Caco-2 (cell line): ENCODE measurements around the gene ACTR10. TPM values are rescaled to one million over a fixed set of nuclear protein-coding genes. Genes with fewer than 3 reads are reported as not detected.

Experiments used
- BruUV-seq: library from RNA; stranded (reverse); fragments of 400-500 nt; replicated peaks from 2 replicates; lab custom pipeline; 2021; lab: Mats Ljungman, UMichigan
- CTCF ChIA-PET: fragments of 300-600 bp; sonication (Branson Sonifier 250); formaldehyde crosslinking; loops from one replicate; lab custom pipeline; 2022; ENCODE audit warnings: antibody characterized with exemption; lab: Charles Lee
- POLR2A ChIA-PET: fragments of 300-600 bp; sonication (Branson Sonifier 250); formaldehyde crosslinking; loops from one replicate; lab custom pipeline; 2022; ENCODE audit warnings: antibody characterized with exemption; lab: Charles Lee
- DNase-seq, 2 experiments: peaks; one replicate each; pipeline versions ENCODE4 v3.0.0 to v3.0.0-alpha.2; 2020 to 2022
- H3K27me3 ChIP-seq: replicated peaks from 2 replicates; pipeline ENCODE4 v1.6.0; 2011; ENCODE audit warnings: low read length; ENCODE audit not compliant: control insufficient read depth, insufficient read depth
- H3K36me3 ChIP-seq: 2 replicates; pipeline ENCODE4 v1.5.1; 2011; ENCODE audit warnings: low read length; ENCODE audit not compliant: control insufficient read depth, insufficient read depth
- H3K4me1 ChIP-seq: fragments of 250-450 bp; sonication (Bioruptor Pico); 2 replicates; pipeline ENCODE4 v1.5.1; 2020; ENCODE audit warnings: mild to moderate bottlenecking
- H3K4me3 ChIP-seq: 2 replicates; pipeline ENCODE4 v1.5.1; 2011; ENCODE audit warnings: low read depth, mild to moderate bottlenecking, control low read depth, low read length
- H3K9me3 ChIP-seq: fragments of 250-450 bp; sonication (Bioruptor Pico); 2 replicates; pipeline ENCODE4 v1.5.1; 2020; ENCODE audit warnings: mild to moderate bottlenecking, moderate library complexity
- H3K27ac Mint-ChIP-seq: one replicate; pipeline ENCODE4 v1.8.0; 2022; ENCODE audit warnings: mixed read lengths; ENCODE audit not compliant: unreplicated experiment
- H3K27me3 Mint-ChIP-seq: one replicate; pipeline ENCODE4 v1.8.0; 2022; ENCODE audit warnings: mixed read lengths; ENCODE audit not compliant: insufficient read depth, unreplicated experiment
- H3K36me3 Mint-ChIP-seq: one replicate; pipeline ENCODE4 v1.8.0; 2022; ENCODE audit warnings: mild to moderate bottlenecking, mixed read lengths; ENCODE audit not compliant: insufficient read depth, unreplicated experiment
- H3K4me1 Mint-ChIP-seq: one replicate; pipeline ENCODE4 v1.8.0; 2022; ENCODE audit warnings: low read depth, mixed read lengths; ENCODE audit not compliant: unreplicated experiment
- H3K4me3 Mint-ChIP-seq: one replicate; pipeline ENCODE4 v1.8.0; 2022; ENCODE audit warnings: mild to moderate bottlenecking, moderate library complexity, mixed read lengths; ENCODE audit not compliant: unreplicated experiment
- H3K9me3 Mint-ChIP-seq: one replicate; pipeline ENCODE4 v1.8.0; 2022; ENCODE audit warnings: mixed read lengths; ENCODE audit not compliant: unreplicated experiment
- CTCF ChIP-seq, 2 experiments: fragments of 200-600 bp in 1 of 2; IDR thresholded peaks; 1 replicate in 1 of 2; 2 replicates in 1 of 2; pipeline versions ENCODE4 v1.5.1 to v1.8.0; 2011 to 2022; ENCODE audit warnings: antibody characterized with exemption in 1 of 2, control low read depth in 1 of 2, inconsistent platforms in 1 of 2, low read depth in 1 of 2, low read length in 1 of 2, mild to moderate bottlenecking in 1 of 2, moderate library complexity in 1 of 2; ENCODE audit not compliant: insufficient read depth in 1 of 2, severe bottlenecking in 1 of 2, unreplicated experiment in 1 of 2
- intact Hi-C: fragments of 100-400 bp; cut with micrococcal nuclease; formaldehyde crosslinking; loops from one replicate; pipeline ENCODE4 v1.10.0; 2022; ENCODE audit not compliant: unreplicated experiment
- total RNA-seq: library from RNA; stranded (reverse); gene quantifications from 2 replicates; pipeline ENCODE4 v1.2.3, GENCODE V29; 2022

Gene ACTR10
- total RNA-seq, 1 experiment from 2014 or later: 49.0 TPM

DNA sequence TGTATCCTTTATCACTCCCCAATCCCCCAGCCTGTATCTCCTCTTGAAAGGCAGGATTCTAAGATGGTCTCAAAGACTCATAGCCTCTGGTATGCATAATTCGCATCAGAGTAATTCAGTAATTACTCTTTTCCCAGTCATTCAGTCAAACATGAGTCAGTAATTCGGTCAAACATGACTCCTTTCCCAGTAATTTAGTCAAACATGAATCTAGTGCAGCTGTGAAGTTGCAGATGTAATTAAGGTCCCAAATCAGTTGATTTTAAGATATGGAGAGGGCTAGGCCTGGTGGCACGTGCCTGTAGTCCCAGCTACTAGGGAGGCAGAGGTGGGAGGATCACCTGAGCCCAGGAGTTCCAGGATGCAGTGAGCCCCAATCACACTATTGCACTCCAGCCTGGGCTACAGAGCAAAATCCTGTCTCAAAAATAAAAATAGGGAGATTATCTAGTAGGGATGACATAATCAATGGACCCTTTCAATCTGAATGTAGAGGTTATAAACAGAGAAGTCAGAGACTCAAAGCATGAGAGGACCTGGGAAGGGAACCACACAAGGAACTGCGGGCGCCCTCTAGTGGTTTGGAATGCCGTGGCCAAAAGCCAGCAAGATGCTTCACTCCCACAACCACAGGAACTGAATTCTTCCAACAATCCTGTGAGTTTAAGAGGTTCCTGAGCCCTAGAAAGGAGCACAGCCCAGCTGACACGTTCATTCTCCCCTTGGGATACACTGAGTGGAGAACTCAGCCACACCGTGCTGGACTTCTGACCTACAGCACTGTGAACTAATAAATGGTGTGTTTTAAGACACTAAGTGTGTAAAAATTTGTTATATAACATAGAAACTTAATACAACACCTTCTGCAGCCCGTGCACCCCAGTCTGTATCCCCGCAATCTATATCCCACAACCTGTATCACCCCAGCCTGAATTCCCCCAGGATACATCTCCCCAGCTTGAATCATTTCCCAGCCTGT, 33.7 kb upstream of the ACTR10 start:
- H3K9me3 ChIP-seq: no peaks in the 10 kb centered on the region
- no peaks in the 10 kb centered on the region for H3K27me3 ChIP-seq
- H3K36me3 ChIP-seq: no peaks in the 10 kb centered on the region
- no peak overlapping the region for H3K4me3 ChIP-seq
- 0 out of 2 replicates have a peak, but pooled peaks cover 4% of the 10 kb centered on the region for H3K4me1 ChIP-seq
- DNase-seq: peak; percentile 79 to 80
- TF ChIP-seq CTCF (IDR thresholded peaks at IDR 0.05; ENCODE audit: insufficient read depth in 1 of 2, low read depth in 1 of 2, low read length in 1 of 2, severe bottlenecking in 1 of 2, unreplicated experiment in 1 of 2): peak; percentile 85 to 90
- Mint-ChIP-seq H3K9me3 (no peaks in the 10 kb centered on the region), H3K4me3 (no peak overlapping the region), H3K27ac (no peak overlapping the region), H3K27me3 (peaks cover 7% of the 10 kb centered on the region), H3K4me1 (peaks cover 9% of the 10 kb centered on the region), H3K36me3 (no peaks in the 10 kb centered on the region)
- POLR2A ChIA-PET: no interaction called here
- CTCF ChIA-PET: interaction anchor here (0.7 kb wide), 1 partner anchor 786 kb away, joined by 3 read pairs; no protein-coding TSS in a partner anchor
- intact Hi-C loops: loop anchor here (1.0 kb wide), 1 partner anchor 58 kb away; no protein-coding TSS in a partner anchor
- BruUV-seq: no TSS peak

DNA sequence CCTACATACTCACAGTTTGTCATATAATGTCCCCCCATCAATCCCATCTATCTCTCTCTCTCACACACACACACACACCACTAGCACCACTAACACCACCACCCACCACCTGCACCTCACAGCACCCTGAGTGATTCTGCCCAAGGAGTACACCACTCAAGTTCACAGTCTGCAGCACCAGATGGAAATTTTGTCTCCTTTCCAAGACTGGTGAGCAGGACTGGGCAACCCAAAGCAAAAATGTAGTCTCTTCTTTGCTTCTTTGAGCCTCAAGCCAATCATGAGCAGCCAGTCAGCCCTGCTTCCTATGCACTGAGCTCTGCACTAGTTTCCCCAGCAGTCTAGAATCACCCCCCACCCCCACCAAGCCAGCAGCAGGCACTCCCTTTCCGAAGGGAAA, 32.9 kb upstream of the ACTR10 start:
- Histone ChIP-seq H3K4me3 (no peak overlapping the region), H3K9me3 (no peaks in the 10 kb centered on the region), H3K27me3 (no peaks in the 10 kb centered on the region), H3K36me3 (no peaks in the 10 kb centered on the region), H3K4me1 (0 out of 2 replicates have a peak, but pooled peaks cover 4% of the 10 kb centered on the region)
- Mint-ChIP-seq H3K27me3 (peaks cover 7% of the 10 kb centered on the region), H3K27ac (no peak overlapping the region), H3K4me1 (peaks cover 9% of the 10 kb centered on the region), H3K9me3 (no peaks in the 10 kb centered on the region), H3K4me3 (no peak overlapping the region), H3K36me3 (no peaks in the 10 kb centered on the region)
- TF ChIP-seq CTCF (IDR thresholded peaks at IDR 0.05; ENCODE audit: insufficient read depth in 1 of 2, low read depth in 1 of 2, low read length in 1 of 2, severe bottlenecking in 1 of 2, unreplicated experiment in 1 of 2): no peak
- ChIA-PET CTCF (interaction anchor here (0.7 kb wide), 1 partner anchor 524 kb away, joined by 3 read pairs; no protein-coding TSS in a partner anchor), POLR2A (no interaction called here)
- intact Hi-C loops: no loop called here
- no TSS peak for BruUV-seq
- DNase-seq: no peak

DNA sequence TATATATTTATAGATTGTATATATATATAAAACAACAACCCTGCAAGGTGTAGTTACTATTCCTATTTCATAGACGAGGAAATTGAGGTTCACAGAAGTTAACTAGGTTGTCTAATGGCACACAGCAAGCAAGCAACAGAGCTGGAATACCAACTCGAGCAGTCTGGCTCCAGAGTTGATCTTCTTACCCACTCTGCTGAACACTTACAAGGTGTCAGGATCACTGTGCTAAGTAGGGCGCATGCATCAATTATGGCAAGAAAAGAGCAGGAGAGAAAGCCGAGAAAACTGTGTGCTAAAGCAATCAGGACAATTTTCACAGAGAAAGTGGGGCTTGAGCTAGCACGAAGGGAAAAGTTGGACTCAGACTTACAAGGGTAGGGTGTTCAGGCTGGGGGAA, 32.1 kb upstream of the ACTR10 start:
- Histone ChIP-seq H3K4me3 (no peak overlapping the region), H3K27me3 (no peaks in the 10 kb centered on the region), H3K9me3 (no peaks in the 10 kb centered on the region), H3K4me1 (0 out of 2 replicates have a peak, but pooled peaks cover 4% of the 10 kb centered on the region), H3K36me3 (no peaks in the 10 kb centered on the region)
- no peak for TF ChIP-seq CTCF (IDR thresholded peaks at IDR 0.05; ENCODE audit: insufficient read depth in 1 of 2, low read depth in 1 of 2, low read length in 1 of 2, severe bottlenecking in 1 of 2, unreplicated experiment in 1 of 2)
- CTCF ChIA-PET: interaction anchor here (0.7 kb wide), 1 partner anchor 525 kb away, joined by 3 read pairs; no protein-coding TSS in a partner anchor
- intact Hi-C loops: no loop called here
- POLR2A ChIA-PET: no interaction called here
- no peaks in the 10 kb centered on the region for H3K9me3 Mint-ChIP-seq
- H3K27me3 Mint-ChIP-seq: peaks cover 7% of the 10 kb centered on the region
- H3K4me3 Mint-ChIP-seq: no peak overlapping the region
- no peak for DNase-seq
- H3K4me1 Mint-ChIP-seq: peaks cover 9% of the 10 kb centered on the region
- H3K36me3 Mint-ChIP-seq: no peaks in the 10 kb centered on the region
- no TSS peak for BruUV-seq
- H3K27ac Mint-ChIP-seq: no peak overlapping the region
